HepG2 (cell line): ENCODE data around the gene BGN.

Experiments used
- GATAD2A ChIP-seq: IDR thresholded peaks from 2 replicates; pipeline ENCODE4 v1.6.1; 2016
- JUND ChIP-seq: sonication (generic); formaldehyde crosslinking; IDR thresholded peaks from 2 replicates; pipeline ENCODE4 v1.8.0; 2022; ENCODE audit warnings: mild to moderate bottlenecking, missing genetic modification reagents
- KDM6A ChIP-seq: IDR thresholded peaks from 2 replicates; pipeline ENCODE4 v1.6.1; 2016; ENCODE audit warnings: low read depth
- KLF13 ChIP-seq: sonication (generic); formaldehyde crosslinking; IDR thresholded peaks from 2 replicates; pipeline ENCODE4 v1.4.0; 2020; ENCODE audit warnings: mild to moderate bottlenecking, missing genetic modification reagents
- TOPORS ChIP-seq: sonication (generic); formaldehyde crosslinking; IDR thresholded peaks from 2 replicates; pipeline ENCODE4 v1.8.0; 2023; ENCODE audit warnings: mild to moderate bottlenecking, missing genetic modification reagents
- ZNF263 ChIP-seq: sonication (generic); formaldehyde crosslinking; IDR thresholded peaks from 2 replicates; pipeline ENCODE4 v1.4.0; 2020; ENCODE audit warnings: missing genetic modification reagents
- TF ChIP-seq, protein P1 (sequence below): sonication (generic); formaldehyde crosslinking; IDR thresholded peaks from 2 replicates; pipeline ENCODE4 v1.8.0; 2022; ENCODE audit warnings: low read depth, missing genetic modification reagents
- TF ChIP-seq, protein P2 (sequence below): sonication (generic); formaldehyde crosslinking; IDR thresholded peaks from 2 replicates; pipeline ENCODE4 v1.5.0; 2020; ENCODE audit warnings: mild to moderate bottlenecking, missing genetic modification reagents, moderate library complexity
- TF ChIP-seq, protein P3 (sequence below): sonication (generic); formaldehyde crosslinking; IDR thresholded peaks from 2 replicates; pipeline ENCODE4 v1.4.0; 2020; ENCODE audit warnings: missing genetic modification reagents

DNA sequence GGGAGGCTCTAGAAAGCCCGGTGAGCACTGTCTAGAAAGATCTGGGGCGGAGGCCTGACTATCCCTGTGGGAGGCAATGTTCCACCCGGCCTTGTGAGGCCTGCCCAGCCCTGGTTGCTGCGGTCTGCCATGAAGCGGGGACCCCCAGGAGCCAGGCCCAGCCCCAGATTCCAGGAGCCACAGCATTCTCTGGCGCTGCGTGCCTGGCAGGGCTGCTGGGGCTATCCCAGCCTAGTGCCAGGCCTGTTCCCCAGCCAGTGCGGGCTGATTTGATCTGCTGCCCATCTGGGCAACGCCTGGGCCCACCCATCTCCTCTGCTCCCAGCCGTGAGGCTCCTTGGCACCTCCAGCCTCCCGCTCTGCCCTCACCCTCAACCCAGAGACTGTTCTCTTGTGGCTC lies 42.3 kb downstream of the BGN start:
- TF ChIP-seq ZNF263 (no peak), GATAD2A (CRISPR knock-in tag) (no peak), TOPORS (CRISPR knock-in tag) (no peak), KLF13 (no peak), JUND (CRISPR knock-in tag) (no peak), KDM6A (CRISPR knock-in tag) (no peak)
- TF ChIP-seq, protein P1, sequence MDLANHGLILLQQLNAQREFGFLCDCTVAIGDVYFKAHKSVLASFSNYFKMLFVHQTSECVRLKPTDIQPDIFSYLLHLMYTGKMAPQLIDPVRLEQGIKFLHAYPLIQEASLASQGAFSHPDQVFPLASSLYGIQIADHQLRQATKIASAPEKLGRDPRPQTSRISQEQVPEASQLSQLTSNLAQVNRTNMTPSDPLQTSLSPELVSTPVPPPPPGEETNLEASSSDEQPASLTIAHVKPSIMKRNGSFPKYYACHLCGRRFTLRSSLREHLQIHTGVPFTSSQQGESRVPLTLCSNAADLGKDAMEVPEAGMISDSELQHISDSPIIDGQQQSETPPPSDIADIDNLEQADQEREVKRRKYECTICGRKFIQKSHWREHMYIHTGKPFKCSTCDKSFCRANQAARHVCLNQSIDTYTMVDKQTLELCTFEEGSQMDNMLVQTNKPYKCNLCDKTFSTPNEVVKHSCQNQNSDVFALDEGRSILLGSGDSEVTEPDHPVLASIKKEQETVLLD (CRISPR knock-in tag) = no peak
- TF ChIP-seq, protein P2, sequence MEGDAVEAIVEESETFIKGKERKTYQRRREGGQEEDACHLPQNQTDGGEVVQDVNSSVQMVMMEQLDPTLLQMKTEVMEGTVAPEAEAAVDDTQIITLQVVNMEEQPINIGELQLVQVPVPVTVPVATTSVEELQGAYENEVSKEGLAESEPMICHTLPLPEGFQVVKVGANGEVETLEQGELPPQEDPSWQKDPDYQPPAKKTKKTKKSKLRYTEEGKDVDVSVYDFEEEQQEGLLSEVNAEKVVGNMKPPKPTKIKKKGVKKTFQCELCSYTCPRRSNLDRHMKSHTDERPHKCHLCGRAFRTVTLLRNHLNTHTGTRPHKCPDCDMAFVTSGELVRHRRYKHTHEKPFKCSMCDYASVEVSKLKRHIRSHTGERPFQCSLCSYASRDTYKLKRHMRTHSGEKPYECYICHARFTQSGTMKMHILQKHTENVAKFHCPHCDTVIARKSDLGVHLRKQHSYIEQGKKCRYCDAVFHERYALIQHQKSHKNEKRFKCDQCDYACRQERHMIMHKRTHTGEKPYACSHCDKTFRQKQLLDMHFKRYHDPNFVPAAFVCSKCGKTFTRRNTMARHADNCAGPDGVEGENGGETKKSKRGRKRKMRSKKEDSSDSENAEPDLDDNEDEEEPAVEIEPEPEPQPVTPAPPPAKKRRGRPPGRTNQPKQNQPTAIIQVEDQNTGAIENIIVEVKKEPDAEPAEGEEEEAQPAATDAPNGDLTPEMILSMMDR (CRISPR knock-in tag) = no peak
- TF ChIP-seq, protein P3, sequence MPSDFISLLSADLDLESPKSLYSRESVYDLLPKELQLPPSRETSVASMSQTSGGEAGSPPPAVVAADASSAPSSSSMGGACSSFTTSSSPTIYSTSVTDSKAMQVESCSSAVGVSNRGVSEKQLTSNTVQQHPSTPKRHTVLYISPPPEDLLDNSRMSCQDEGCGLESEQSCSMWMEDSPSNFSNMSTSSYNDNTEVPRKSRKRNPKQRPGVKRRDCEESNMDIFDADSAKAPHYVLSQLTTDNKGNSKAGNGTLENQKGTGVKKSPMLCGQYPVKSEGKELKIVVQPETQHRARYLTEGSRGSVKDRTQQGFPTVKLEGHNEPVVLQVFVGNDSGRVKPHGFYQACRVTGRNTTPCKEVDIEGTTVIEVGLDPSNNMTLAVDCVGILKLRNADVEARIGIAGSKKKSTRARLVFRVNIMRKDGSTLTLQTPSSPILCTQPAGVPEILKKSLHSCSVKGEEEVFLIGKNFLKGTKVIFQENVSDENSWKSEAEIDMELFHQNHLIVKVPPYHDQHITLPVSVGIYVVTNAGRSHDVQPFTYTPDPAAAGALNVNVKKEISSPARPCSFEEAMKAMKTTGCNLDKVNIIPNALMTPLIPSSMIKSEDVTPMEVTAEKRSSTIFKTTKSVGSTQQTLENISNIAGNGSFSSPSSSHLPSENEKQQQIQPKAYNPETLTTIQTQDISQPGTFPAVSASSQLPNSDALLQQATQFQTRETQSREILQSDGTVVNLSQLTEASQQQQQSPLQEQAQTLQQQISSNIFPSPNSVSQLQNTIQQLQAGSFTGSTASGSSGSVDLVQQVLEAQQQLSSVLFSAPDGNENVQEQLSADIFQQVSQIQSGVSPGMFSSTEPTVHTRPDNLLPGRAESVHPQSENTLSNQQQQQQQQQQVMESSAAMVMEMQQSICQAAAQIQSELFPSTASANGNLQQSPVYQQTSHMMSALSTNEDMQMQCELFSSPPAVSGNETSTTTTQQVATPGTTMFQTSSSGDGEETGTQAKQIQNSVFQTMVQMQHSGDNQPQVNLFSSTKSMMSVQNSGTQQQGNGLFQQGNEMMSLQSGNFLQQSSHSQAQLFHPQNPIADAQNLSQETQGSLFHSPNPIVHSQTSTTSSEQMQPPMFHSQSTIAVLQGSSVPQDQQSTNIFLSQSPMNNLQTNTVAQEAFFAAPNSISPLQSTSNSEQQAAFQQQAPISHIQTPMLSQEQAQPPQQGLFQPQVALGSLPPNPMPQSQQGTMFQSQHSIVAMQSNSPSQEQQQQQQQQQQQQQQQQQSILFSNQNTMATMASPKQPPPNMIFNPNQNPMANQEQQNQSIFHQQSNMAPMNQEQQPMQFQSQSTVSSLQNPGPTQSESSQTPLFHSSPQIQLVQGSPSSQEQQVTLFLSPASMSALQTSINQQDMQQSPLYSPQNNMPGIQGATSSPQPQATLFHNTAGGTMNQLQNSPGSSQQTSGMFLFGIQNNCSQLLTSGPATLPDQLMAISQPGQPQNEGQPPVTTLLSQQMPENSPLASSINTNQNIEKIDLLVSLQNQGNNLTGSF (CRISPR knock-in tag) = no peak
